ENCODE measurements around the gene MORC4.

DNA sequence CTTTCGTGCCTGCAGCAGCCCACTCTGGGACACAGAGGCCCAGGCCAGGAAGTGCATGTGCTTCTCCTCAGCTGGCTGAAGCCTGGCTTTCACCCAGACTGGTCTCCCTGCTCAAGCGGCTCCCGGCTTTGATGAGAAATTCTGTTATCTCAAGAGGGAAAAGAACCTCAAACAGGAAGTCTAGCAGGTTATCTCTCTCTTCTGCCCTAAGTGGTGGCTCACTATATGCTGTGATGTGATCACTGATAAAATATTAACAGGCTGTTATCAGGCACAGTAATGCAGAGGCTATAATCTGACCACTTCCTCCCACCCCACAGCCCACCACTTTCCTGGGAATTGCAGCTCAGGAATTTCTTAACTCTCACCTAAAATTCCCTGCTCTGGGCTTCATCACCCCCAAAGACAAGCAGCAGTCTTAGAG lies 66.5 kb downstream of the MORC4 start:
- no peak for TF ChIP-seq CTCF (IDR thresholded peaks at IDR 0.05)
- no peak for TF ChIP-seq POLR2A (IDR thresholded peaks at IDR 0.05)

Data from uterus (tissue), 2 donors.